ENCODE measurements around the gene MAP7. TPM values are rescaled to one million over a fixed set of nuclear protein-coding genes. Genes with fewer than 3 reads are reported as not detected.

Gene MAP7
- total and polyA plus RNA-seq, 4 donors, result 3.2 to 17.5 (median 8.3) TPM

DNA sequence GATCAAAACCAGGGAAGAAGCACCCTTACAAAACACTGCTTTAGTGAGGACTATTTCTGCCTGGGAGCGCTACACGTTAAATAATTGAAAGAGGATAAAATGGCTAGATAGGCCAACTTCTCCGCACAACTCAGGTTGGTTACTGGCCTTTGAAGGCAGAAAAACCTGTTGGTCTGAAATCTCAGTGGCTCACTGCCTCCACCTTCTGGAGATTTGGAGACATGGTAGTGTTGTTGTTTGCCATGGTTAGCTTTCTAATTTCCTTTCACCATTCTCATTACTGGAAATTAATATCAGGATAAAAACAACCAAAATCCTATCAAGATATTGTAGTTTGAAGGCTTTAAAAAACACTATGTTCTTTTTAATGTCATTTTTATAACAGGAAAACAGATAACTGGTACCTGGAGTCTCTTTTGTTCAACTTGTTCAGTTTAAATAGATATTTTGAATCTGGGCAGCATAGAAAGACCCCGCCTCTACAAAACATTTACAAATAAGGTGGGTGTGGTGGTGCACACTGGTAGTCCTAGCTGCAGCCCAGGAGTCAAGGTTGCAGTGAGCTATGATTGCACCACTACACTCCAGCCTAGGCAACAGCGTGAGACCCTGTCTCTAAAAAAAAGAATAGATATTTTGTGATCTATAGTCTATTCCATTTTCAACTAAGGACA lies 233.1 kb downstream of the MAP7 start:
- DNase-seq (ENCODE audit: low spot score), result peak; percentile 43
- 33% methylated on average over 5 of the region's 5 CpGs for WGBS
- Histone ChIP-seq H3K9ac (ENCODE audit: low read depth in 1 of 2, low read length in 2 of 2) (no peak overlapping the region), H3K9me3 (ENCODE audit: control insufficient read depth in 4 of 4, low read length in 3 of 4) (no peaks in the 10 kb centered on the region), H3K27me3 (ENCODE audit: control insufficient read depth in 4 of 4, insufficient read depth in 4 of 4, low read length in 3 of 4) (no peaks in the 10 kb centered on the region), H3K36me3 (ENCODE audit: control insufficient read depth in 4 of 4, insufficient read depth in 3 of 4, low read depth in 1 of 4, low read length in 3 of 4) (no peaks in the 10 kb centered on the region), H3K27ac (ENCODE audit: low read depth in 1 of 2, low read length in 2 of 2) (no peak overlapping the region), H3K4me1 (ENCODE audit: control insufficient read depth in 4 of 4, insufficient read depth in 4 of 4, low read length in 3 of 4) (no peaks in the 10 kb centered on the region), H3K4me3 (ENCODE audit: low read depth in 1 of 3, low read length in 3 of 3) (no peak overlapping the region)
- no peak for TF ChIP-seq SP1 (IDR thresholded peaks at IDR 0.05)
- peak; percentile 82 for TF ChIP-seq CTCF (IDR thresholded peaks at IDR 0.05; ENCODE audit: low read depth, low read length, missing input control)
- TF ChIP-seq FOXA1 (IDR thresholded peaks at IDR 0.05), result no peak
- TF ChIP-seq, protein P1, sequence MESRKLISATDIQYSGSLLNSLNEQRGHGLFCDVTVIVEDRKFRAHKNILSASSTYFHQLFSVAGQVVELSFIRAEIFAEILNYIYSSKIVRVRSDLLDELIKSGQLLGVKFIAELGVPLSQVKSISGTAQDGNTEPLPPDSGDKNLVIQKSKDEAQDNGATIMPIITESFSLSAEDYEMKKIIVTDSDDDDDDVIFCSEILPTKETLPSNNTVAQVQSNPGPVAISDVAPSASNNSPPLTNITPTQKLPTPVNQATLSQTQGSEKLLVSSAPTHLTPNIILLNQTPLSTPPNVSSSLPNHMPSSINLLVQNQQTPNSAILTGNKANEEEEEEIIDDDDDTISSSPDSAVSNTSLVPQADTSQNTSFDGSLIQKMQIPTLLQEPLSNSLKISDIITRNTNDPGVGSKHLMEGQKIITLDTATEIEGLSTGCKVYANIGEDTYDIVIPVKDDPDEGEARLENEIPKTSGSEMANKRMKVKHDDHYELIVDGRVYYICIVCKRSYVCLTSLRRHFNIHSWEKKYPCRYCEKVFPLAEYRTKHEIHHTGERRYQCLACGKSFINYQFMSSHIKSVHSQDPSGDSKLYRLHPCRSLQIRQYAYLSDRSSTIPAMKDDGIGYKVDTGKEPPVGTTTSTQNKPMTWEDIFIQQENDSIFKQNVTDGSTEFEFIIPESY (IDR thresholded peaks at IDR 0.05), result no peak
- TF ChIP-seq YY1 (IDR thresholded peaks at IDR 0.05), result peak; percentile 18
- TF ChIP-seq RAD21 (IDR thresholded peaks at IDR 0.05), result peak; percentile 92 to 94

- no peaks in the 10 kb centered on the region for H3K9me3 ChIP-seq (ENCODE audit: control insufficient read depth in 4 of 4, low read length in 3 of 4)
- no peaks in the 10 kb centered on the region for H3K4me1 ChIP-seq (ENCODE audit: control insufficient read depth in 4 of 4, insufficient read depth in 4 of 4, low read length in 3 of 4)
- DNase-seq (ENCODE audit: low spot score), result no peak
- no peak overlapping the region for H3K4me3 ChIP-seq (ENCODE audit: low read depth in 1 of 3, low read length in 3 of 3)
- WGBS, result 89% methylated on average over 4 of the region's 4 CpGs
- no peaks in the 10 kb centered on the region for H3K27me3 ChIP-seq (ENCODE audit: control insufficient read depth in 4 of 4, insufficient read depth in 4 of 4, low read length in 3 of 4)
- H3K36me3 ChIP-seq (ENCODE audit: control insufficient read depth in 4 of 4, insufficient read depth in 3 of 4, low read depth in 1 of 4, low read length in 3 of 4), result no peaks in the 10 kb centered on the region
- no peak overlapping the region for H3K9ac ChIP-seq (ENCODE audit: low read depth in 1 of 2, low read length in 2 of 2)
- H3K27ac ChIP-seq (ENCODE audit: low read depth in 1 of 2, low read length in 2 of 2), result no peak overlapping the region
- TF ChIP-seq SP1 (IDR thresholded peaks at IDR 0.05) (no peak), EGR1 (IDR thresholded peaks at IDR 0.05; ENCODE audit: low read depth in 2 of 2) (no peak), TAF1 (conservative IDR thresholded peaks at IDR 0.05) (no peak), RXRA (IDR thresholded peaks at IDR 0.05) (no peak), CTCF (IDR thresholded peaks at IDR 0.05; ENCODE audit: low read depth, low read length, missing input control) (no peak), JUND (IDR thresholded peaks at IDR 0.05) (no peak), HNF4A (conservative IDR thresholded peaks at IDR 0.05) (no peak)
Measured at GRCh38 chr6:136315594-136315993, 234.6 kb downstream of the MAP7 start.

DNA sequence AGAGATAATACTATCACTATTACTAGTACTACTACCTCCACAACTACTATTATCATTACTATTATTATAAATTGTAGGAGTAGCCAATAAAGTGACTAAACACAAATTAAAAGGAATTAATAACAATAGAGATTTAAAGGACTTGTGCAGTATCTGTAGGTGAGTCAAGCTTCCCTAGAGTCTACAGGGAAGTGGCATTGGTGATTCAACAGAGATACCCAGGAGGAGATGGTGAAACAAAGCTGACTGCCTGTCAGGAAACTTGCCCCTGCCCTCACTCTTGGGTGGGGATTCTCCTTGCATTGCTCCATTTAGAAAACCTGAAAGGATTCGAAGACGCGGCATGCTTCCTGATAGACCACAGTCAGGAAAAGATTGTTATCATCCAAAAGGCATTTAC lies 237.2 kb downstream of the MAP7 start:
- H3K27me3 ChIP-seq (ENCODE audit: control insufficient read depth in 4 of 4, insufficient read depth in 4 of 4, low read length in 3 of 4), result no peaks in the 10 kb centered on the region
- 90% methylated on average over 3 of the region's 3 CpGs for WGBS
- TF ChIP-seq FOXA1 (IDR thresholded peaks at IDR 0.05), result no peak
- no peak for TF ChIP-seq REST (IDR thresholded peaks at IDR 0.05)
- no peak for TF ChIP-seq GABPA (IDR thresholded peaks at IDR 0.05 in 1 of 2, conservative IDR thresholded peaks at IDR 0.05 in 1 of 2)
- TF ChIP-seq MAX (IDR thresholded peaks at IDR 0.05), result no peak
- TF ChIP-seq, protein P1 (IDR thresholded peaks at IDR 0.05), result no peak
- TF ChIP-seq FOXA2 (IDR thresholded peaks at IDR 0.05), result no peak
- TF ChIP-seq YY1 (IDR thresholded peaks at IDR 0.05), result no peak

More for the DNA sequence above, 237.2 kb downstream of the MAP7 start:
- Histone ChIP-seq H3K36me3 (ENCODE audit: control insufficient read depth in 4 of 4, insufficient read depth in 3 of 4, low read depth in 1 of 4, low read length in 3 of 4) (no peaks in the 10 kb centered on the region), H3K4me3 (ENCODE audit: low read depth in 1 of 3, low read length in 3 of 3) (no peak overlapping the region), H3K27ac (ENCODE audit: low read depth in 1 of 2, low read length in 2 of 2) (no peak overlapping the region), H3K9me3 (ENCODE audit: control insufficient read depth in 4 of 4, low read length in 3 of 4) (no peaks in the 10 kb centered on the region), H3K9ac (ENCODE audit: low read depth in 1 of 2, low read length in 2 of 2) (no peak overlapping the region), H3K4me1 (ENCODE audit: control insufficient read depth in 4 of 4, insufficient read depth in 4 of 4, low read length in 3 of 4) (no peaks in the 10 kb centered on the region)
- no peak for DNase-seq (ENCODE audit: low spot score)
